Gastroesophageal sphincter (tissue), 4 donors: ENCODE results near the gene NLGN2. TPM values are rescaled to one million over a fixed set of nuclear protein-coding genes. Genes with fewer than 3 reads are reported as not detected.

Source experiments
- ATAC-seq: fragments of 150-250 bp; one replicate; pipeline ENCODE4 v1.9.1; 2016; ENCODE audit warnings: mild to moderate bottlenecking, moderate library complexity
- H3K27ac ChIP-seq, 4 donors: fragments of 200-600 bp; sonication (generic) in 3 of 4; 1 replicate in 3 of 4; 2 replicates in 1 of 4; pipeline ENCODE4 v1.5.1; 2016 to 2019
- H3K27me3 ChIP-seq: fragments of 200-600 bp; sonication (generic); one replicate; pipeline ENCODE4 v1.5.1; 2019
- H3K36me3 ChIP-seq, 2 donors: fragments of 200-600 bp; sonication (generic); one replicate each; pipeline ENCODE4 v1.5.1; 2019; ENCODE audit warnings: control low read depth in 1 of 2
- H3K4me1 ChIP-seq, 3 donors: fragments of 200-600 bp; sonication (generic); 1 replicate in 2 of 3; 2 replicates in 1 of 3; pipeline ENCODE4 v1.5.1; 2016 to 2019; ENCODE audit warnings: control low read depth in 2 of 3
- H3K4me3 ChIP-seq, 2 donors: fragments of 200-600 bp; sonication (generic); one replicate each; pipeline ENCODE4 v1.5.1; 2019; ENCODE audit warnings: mild to moderate bottlenecking in 1 of 2, moderate library complexity in 1 of 2
- H3K9me3 ChIP-seq, 3 donors: fragments of 200-600 bp; sonication (generic); one replicate each; pipeline ENCODE4 v1.5.1; 2017 to 2019; ENCODE audit warnings: control low read depth in 2 of 3
- CTCF ChIP-seq, 4 experiments: fragments of 200-600 bp in 2 of 4; fragments of 450-650 bp in 2 of 4; sonication (generic) in 1 of 4; IDR thresholded peaks; one replicate each; pipeline ENCODE4 v1.5.1; 2017 to 2019; ENCODE audit warnings: antibody characterized with exemption in 4 of 4, mild to moderate bottlenecking in 2 of 4, moderate library complexity in 2 of 4
- EP300 ChIP-seq: sonication (generic); formaldehyde crosslinking; IDR thresholded peaks from one replicate; pipeline ENCODE4 v1.6.1; 2017; ENCODE audit warnings: antibody characterized with exemption, mild to moderate bottlenecking
- POLR2A ChIP-seq, 2 donors: fragments of 450-650 bp; IDR thresholded peaks; one replicate each; pipeline ENCODE4 v1.6.1; 2017; ENCODE audit warnings: antibody characterized with exemption in 2 of 2, mild to moderate bottlenecking in 2 of 2, moderate library complexity in 1 of 2
- POLR2AphosphoS5 ChIP-seq: sonication (generic); formaldehyde crosslinking; IDR thresholded peaks from one replicate; pipeline ENCODE4 v1.6.1; 2017; ENCODE audit warnings: antibody characterized with exemption
- WGBS, 2 donors: methylation state at CpG; one replicate each; pipeline ENCODE4 v1.1.5; 2018; ENCODE audit warnings: low coverage in 1 of 2; 5-methylcytosine and 5-hydroxymethylcytosine counted together
- total RNA-seq, 4 donors: library from RNA; depleted of rRNA; stranded (reverse); fragments of >200 nt; gene quantifications; one replicate each; pipeline ENCODE4 v1.1.0, GENCODE V29; 2016

Gene NLGN2
- total RNA-seq, 4 donors from 2014 or later = 9.9 to 28.4 (median 14.4) TPM

GRCh38 chr17:7425316-7425715 is 17.7 kb downstream of the NLGN2 start, which contains the start of gene SPEM2:
SPEM2 (plus strand) TSS chr17:7425616; CDS start chr17:7425689, 73 bp downstream.
- Histone ChIP-seq H3K9me3 (no peaks in the 10 kb centered on the region), H3K27ac (no peak within 1 kb of the TSS), H3K4me3 (no peak within 1 kb of the TSS), H3K36me3 (no peaks in the 10 kb centered on the region), H3K27me3 (peaks cover 8% of the 10 kb centered on the region), H3K4me1 (no peaks in the 10 kb centered on the region)
- no peak for TF ChIP-seq POLR2A (IDR thresholded peaks at IDR 0.05)
- no peak for TF ChIP-seq POLR2AphosphoS5
- TF ChIP-seq CTCF (IDR thresholded peaks at IDR 0.05) = no peak
- no peak for TF ChIP-seq EP300
- ATAC-seq = no peak
- 94 to 100% methylated on average over 1 to 3 of the region's 7 CpGs for WGBS, 2 donors

- H3K36me3 ChIP-seq = no peaks in the 10 kb centered on the region
- H3K9me3 ChIP-seq = no peaks in the 10 kb centered on the region
- WGBS, 2 donors = 50% methylated on average over 2 of the region's 8 CpGs; no CpG with 5 or more reads in 1 of the 2 donors
- TF ChIP-seq POLR2A (IDR thresholded peaks at IDR 0.05) (no peak), POLR2AphosphoS5 (no peak), EP300 (no peak), CTCF (IDR thresholded peaks at IDR 0.05) (no peak)
- ATAC-seq = no peak
- H3K4me3 ChIP-seq = no peak overlapping the region
- no peak overlapping the region for H3K27ac ChIP-seq
- H3K4me1 ChIP-seq = no peaks in the 10 kb centered on the region
- H3K27me3 ChIP-seq = peaks cover 3% of the 10 kb centered on the region
Measured at GRCh38 chr17:7425756-7426155, 18.1 kb downstream of the NLGN2 start.

- no peak overlapping the region for H3K27ac ChIP-seq
- H3K9me3 ChIP-seq = no peaks in the 10 kb centered on the region
- TF ChIP-seq CTCF (IDR thresholded peaks at IDR 0.05) (no peak), POLR2AphosphoS5 (no peak), EP300 (no peak), POLR2A (IDR thresholded peaks at IDR 0.05) (no peak)
- H3K27me3 ChIP-seq = no peaks in the 10 kb centered on the region
- no peaks in the 10 kb centered on the region for H3K4me1 ChIP-seq
- WGBS, 2 donors = 93 to 94% methylated on average over 16 to 17 of the region's 33 CpGs
- no peaks in the 10 kb centered on the region for H3K36me3 ChIP-seq
- no peak for ATAC-seq
- H3K4me3 ChIP-seq = no peak overlapping the region
Measured at GRCh38 chr17:7426203-7426863, 18.7 kb downstream of the NLGN2 start.

GRCh38 chr17:7426896-7427489 is 19.3 kb downstream of the NLGN2 start:
- ATAC-seq = no peak
- Histone ChIP-seq H3K27ac (no peak overlapping the region), H3K4me3 (no peak overlapping the region), H3K9me3 (no peaks in the 10 kb centered on the region), H3K36me3 (no peaks in the 10 kb centered on the region), H3K27me3 (peaks cover 2% of the 10 kb centered on the region), H3K4me1 (no peaks in the 10 kb centered on the region)
- no peak for TF ChIP-seq POLR2AphosphoS5
- no peak for TF ChIP-seq POLR2A (IDR thresholded peaks at IDR 0.05)
- no peak for TF ChIP-seq CTCF (IDR thresholded peaks at IDR 0.05)
- no peak for TF ChIP-seq EP300
- no CpG with 5 or more reads among the region's 29 CpGs for WGBS, 2 donors

- no peak for ATAC-seq
- Histone ChIP-seq H3K4me3 (no peak overlapping the region), H3K36me3 (no peaks in the 10 kb centered on the region), H3K27ac (no peak overlapping the region), H3K27me3 (peaks cover 7% of the 10 kb centered on the region), H3K4me1 (no peaks in the 10 kb centered on the region), H3K9me3 (no peaks in the 10 kb centered on the region)
- 75 to 97% methylated on average over 3 to 6 of the region's 7 CpGs for WGBS, 2 donors
- TF ChIP-seq CTCF (IDR thresholded peaks at IDR 0.05) (no peak), POLR2A (IDR thresholded peaks at IDR 0.05) (no peak), POLR2AphosphoS5 (no peak), EP300 (no peak)
Measured at GRCh38 chr17:7427549-7427948, 19.9 kb downstream of the NLGN2 start.
